ENCODE measurements around the gene TMEM63A. TPM values are rescaled to one million over a fixed set of nuclear protein-coding genes. Genes with fewer than 3 reads are reported as not detected.

The TMEM63A gene
- total and polyA plus RNA-seq, 2 of the 13 experiments (the other 11 are each of a cell fraction or from before 2014, with no cell fraction given): 23.9 to 53.3 TPM

- BruUV-seq (replicated peaks): TSS peak; percentile 67
- TF ChIP-seq SMAD9 (CRISPR knock-in tag; IDR thresholded peaks at IDR 0.05): no peak
- TF ChIP-seq TFDP2 (CRISPR knock-in tag; IDR thresholded peaks at IDR 0.05): peak; percentile 65
- TF ChIP-seq BCL6 (CRISPR knock-in tag; IDR thresholded peaks at IDR 0.05): 0 out of 2 replicates have a peak, but pooled peaks have one; percentile 27
- TF ChIP-seq TAF1 (CRISPR knock-in tag; IDR thresholded peaks at IDR 0.05): peak; percentile 29; the same call in 1 of the 2 replicates
- peak; percentile 96 for TF ChIP-seq UBTF (CRISPR knock-in tag; IDR thresholded peaks at IDR 0.05)
- no peak for TF ChIP-seq ZFP41 (CRISPR knock-in tag; IDR thresholded peaks at IDR 0.05; ENCODE audit: borderline replicate concordance)
- TF ChIP-seq TBX2 (CRISPR knock-in tag; IDR thresholded peaks at IDR 0.05; ENCODE audit: borderline replicate concordance): peak; percentile 24; the same call in 1 of the 2 replicates
- 0 out of 2 replicates have a peak, but pooled peaks have one; percentile 3 for TF ChIP-seq SALL1 (CRISPR knock-in tag; IDR thresholded peaks at IDR 0.05)
- 0 out of 2 replicates have a peak, but pooled peaks have one; percentile 12 for TF ChIP-seq KMT2B (CRISPR knock-in tag; IDR thresholded peaks at IDR 0.05)
- TF ChIP-seq ZNF850 (CRISPR knock-in tag; conservative IDR thresholded peaks at IDR 0.05): 0 out of 2 replicates have a peak, but pooled peaks have one; percentile 72
- TF ChIP-seq ZNF280D (CRISPR knock-in tag; IDR thresholded peaks at IDR 0.05): peak; percentile 28; the same call in 1 of the 2 replicates
These were observed 775 bp upstream of the TMEM63A start for GRCh38 chr1:225882694-225883615.

More at GRCh38 chr1:225882694-225883615, 775 bp upstream of the TMEM63A start:
- H3K9ac ChIP-seq (ENCODE audit: insufficient read depth, low read depth, low read length): peak overlapping the region; percentile 88
- peak; percentile 15 for DNase-seq (ENCODE audit: low spot score)
- peaks cover 32% of the 10 kb centered on the region for H3K79me2 ChIP-seq (ENCODE audit: insufficient read depth, low read length)
- H3K4me1 ChIP-seq (ENCODE audit: insufficient read depth, low read length): peaks cover 69% of the 10 kb centered on the region
- no peaks in the 10 kb centered on the region for H3K9me3 ChIP-seq (ENCODE audit: low read length)
- no peaks in the 10 kb centered on the region; a peak in 1 of 5 replicates for H3K27me3 ChIP-seq (ENCODE audit: control insufficient read depth in 1 of 2, insufficient read depth in 2 of 2, low read length in 2 of 2)
- no peak overlapping the region for H2AFZ ChIP-seq (ENCODE audit: low read length)
- ChIA-PET CTCF (ENCODE audit: low intra/inter-chr PET ratio, low total read pairs) (interaction anchor here (1.4 kb wide), 1 partner anchor 408 kb away, joined by 4 read pairs; no protein-coding TSS in a partner anchor), POLR2A (interaction anchor here (0.6 to 4.6 kb wide), 13 partner anchors 8 to 230 kb away, joined by 3 to 42 read pairs (median 7); partner anchors contain the start of genes ENAH, EPHX1, H3-3A and LEFTY1)
- 0% methylated on average over 11 of the region's 63 CpGs for WGBS (ENCODE audit: low lambda C conversion rate)
- H3K4me2 ChIP-seq (ENCODE audit: low read depth, low read length): peak overlapping the region; percentile 100
- peak overlapping the region; percentile 91 to 98 (median 93) for H3K4me3 ChIP-seq (replicated peaks in 1 of 3; ENCODE audit: insufficient read depth in 1 of 3, low read depth in 2 of 3, low read length in 3 of 3)
- FAIRE-seq: no peak
- H3K27ac ChIP-seq (ENCODE audit: extremely low read length, insufficient read depth, low read length): peak overlapping the region; percentile 80
- in situ Hi-C loops (cut with HindIII; ENCODE audit: extremely low pct_ligation_motif_present, low pct_unique_long_range_greater_than_20kb) (no loop called here), intact Hi-C loops (cut with micrococcal nuclease; ENCODE audit: unreplicated experiment) (loop anchor here (2.0 to 10.0 kb wide), 3 partner anchors 39 to 92 kb away; partner anchors contain the start of gene PYCR2)
- peak; percentile 40 for ATAC-seq
- H3K36me3 ChIP-seq (replicated peaks in 1 of 2; ENCODE audit: control insufficient read depth in 1 of 2, insufficient read depth in 2 of 2, low read length in 2 of 2): no peaks in the 10 kb centered on the region
- peaks cover 11% of the 10 kb centered on the region for H4K20me1 ChIP-seq (ENCODE audit: insufficient read depth, low read length)

All from HepG2 (cell line).